ENCODE measurements around the gene WDR73. TPM values are rescaled to one million over a fixed set of nuclear protein-coding genes. Genes with fewer than 3 reads are reported as not detected.
"Not testable (repeated sequence)": the region's sequence is repeated elsewhere in the genome, so short reads cannot be mapped to it uniquely, and the experiment has no call there.

WDR73 gene
- total RNA-seq, 1 experiment from 2014 or later: 20.8 TPM

GRCh38 chr15:84643838-84644237, 10.2 kb downstream of the WDR73 start:
- Histone ChIP-seq H3K9me3 (ENCODE audit: low read length) (no peaks in the 10 kb centered on the region), H3K4me3 (ENCODE audit: low read length) (no peak overlapping the region), H3K4me2 (ENCODE audit: low read length) (no peak overlapping the region), H3K36me3 (ENCODE audit: low read depth, low read length) (peaks cover 46% of the 10 kb centered on the region), H3K79me2 (ENCODE audit: low read length) (no peaks in the 10 kb centered on the region), H3K27ac (ENCODE audit: low read length) (no peak overlapping the region), H3F3A (ENCODE audit: low read length, unreplicated experiment) (no peaks in the 10 kb centered on the region), H3K27me3 (ENCODE audit: low read length) (no peaks in the 10 kb centered on the region), H4K20me1 (ENCODE audit: low read length) (no peaks in the 10 kb centered on the region), H3K9ac (ENCODE audit: low read length) (no peak overlapping the region), H3K4me1 (ENCODE audit: insufficient read depth, low read length) (no peaks in the 10 kb centered on the region), H3K9me2 (replicated peaks; ENCODE audit: low read length) (no peaks in the 10 kb centered on the region), H2AFZ (ENCODE audit: low read length) (no peak overlapping the region)
- DNase-seq (no peak), ATAC-seq (no peak)
- ChIA-PET POLR2A (ENCODE audit: unreplicated experiment) (no interaction called here), CTCF (no interaction called here)
- BruUV-seq (replicated peaks): no TSS peak
- no peak for TF ChIP-seq EZH2 (IDR thresholded peaks at IDR 0.05; ENCODE audit: low read length, unreplicated experiment)
- TF ChIP-seq EZH2phosphoT487 (IDR thresholded peaks at IDR 0.05; ENCODE audit: borderline replicate concordance, low read length): no peak
- no peak for TF ChIP-seq CTCF (conservative IDR thresholded peaks at IDR 0.05; ENCODE audit: low read depth, low read length)
- intact Hi-C loops (cut with micrococcal nuclease): no loop called here

GRCh38 chr15:84642640-84643039, 11.4 kb downstream of the WDR73 start:
- H3K9me2 ChIP-seq (replicated peaks; ENCODE audit: low read length); H3K4me3 ChIP-seq (ENCODE audit: low read length); ATAC-seq; H3K9me3 ChIP-seq (ENCODE audit: low read length); H3F3A ChIP-seq (ENCODE audit: low read length, unreplicated experiment); DNase-seq; POLR2A ChIA-PET (ENCODE audit: unreplicated experiment); BruUV-seq (replicated peaks); intact Hi-C loops (cut with micrococcal nuclease); H4K20me1 ChIP-seq (ENCODE audit: low read length); H3K9ac ChIP-seq (ENCODE audit: low read length); H3K79me2 ChIP-seq (ENCODE audit: low read length); CTCF ChIA-PET; H3K4me1 ChIP-seq (ENCODE audit: insufficient read depth, low read length); H3K4me2 ChIP-seq (ENCODE audit: low read length); H3K27me3 ChIP-seq (ENCODE audit: low read length); H3K27ac ChIP-seq (ENCODE audit: low read length); H2AFZ ChIP-seq (ENCODE audit: low read length): not testable (repeated sequence)
- H3K36me3 ChIP-seq (ENCODE audit: low read depth, low read length): peaks cover 34% of the 10 kb centered on the region

- DNase-seq; H3K9ac ChIP-seq (ENCODE audit: low read length); H3K4me3 ChIP-seq (ENCODE audit: low read length); POLR2A ChIA-PET (ENCODE audit: unreplicated experiment); H3K9me2 ChIP-seq (replicated peaks; ENCODE audit: low read length); BruUV-seq (replicated peaks); CTCF ChIA-PET; H3K27me3 ChIP-seq (ENCODE audit: low read length); H3K4me1 ChIP-seq (ENCODE audit: insufficient read depth, low read length); H3F3A ChIP-seq (ENCODE audit: low read length, unreplicated experiment); H2AFZ ChIP-seq (ENCODE audit: low read length); H3K79me2 ChIP-seq (ENCODE audit: low read length); intact Hi-C loops (cut with micrococcal nuclease); H3K27ac ChIP-seq (ENCODE audit: low read length); H4K20me1 ChIP-seq (ENCODE audit: low read length); H3K4me2 ChIP-seq (ENCODE audit: low read length); H3K9me3 ChIP-seq (ENCODE audit: low read length); ATAC-seq: not testable (repeated sequence)
- peaks cover 34% of the 10 kb centered on the region for H3K36me3 ChIP-seq (ENCODE audit: low read depth, low read length)
These were observed 12.2 kb downstream of the WDR73 start for GRCh38 chr15:84641871-84642270.

- peak; percentile 39; the same call in 1 of the 2 replicates for ATAC-seq
- Histone ChIP-seq H3F3A (ENCODE audit: low read length, unreplicated experiment) (no peaks in the 10 kb centered on the region), H2AFZ (ENCODE audit: low read length) (no peak overlapping the region), H3K36me3 (ENCODE audit: low read depth, low read length) (peaks cover 12% of the 10 kb centered on the region), H3K27ac (ENCODE audit: low read length) (no peak overlapping the region), H4K20me1 (ENCODE audit: low read length) (no peaks in the 10 kb centered on the region), H3K4me1 (ENCODE audit: insufficient read depth, low read length) (peaks cover 9% of the 10 kb centered on the region), H3K4me2 (ENCODE audit: low read length) (no peak overlapping the region), H3K27me3 (ENCODE audit: low read length) (no peaks in the 10 kb centered on the region), H3K9me3 (ENCODE audit: low read length) (no peaks in the 10 kb centered on the region), H3K9me2 (replicated peaks; ENCODE audit: low read length) (no peaks in the 10 kb centered on the region), H3K79me2 (ENCODE audit: low read length) (peaks cover 27% of the 10 kb centered on the region), H3K9ac (ENCODE audit: low read length) (no peak overlapping the region), H3K4me3 (ENCODE audit: low read length) (no peak overlapping the region)
- DNase-seq: peak; percentile 53
- intact Hi-C loops (cut with micrococcal nuclease): loop anchor here (1.0 to 2.0 kb wide), 2 partner anchors 39 to 49 kb away; no protein-coding TSS in a partner anchor
- POLR2A ChIA-PET (ENCODE audit: unreplicated experiment): no interaction called here
- CTCF ChIA-PET: interaction anchor here (0.5 to 1.2 kb wide), 2 partner anchors 38 to 116 kb away, joined by 3 to 4 read pairs; no protein-coding TSS in a partner anchor
- BruUV-seq (replicated peaks): no TSS peak
- no peak for TF ChIP-seq EZH2phosphoT487 (IDR thresholded peaks at IDR 0.05; ENCODE audit: borderline replicate concordance, low read length)
- peak; percentile 51 for TF ChIP-seq CTCF (conservative IDR thresholded peaks at IDR 0.05; ENCODE audit: low read depth, low read length)
These were observed 16.0 kb downstream of the WDR73 start for GRCh38 chr15:84638103-84638502.

Data from PC-3 (cell line).